ENCODE measurements around the gene MYO1D.

MYO1D gene

GRCh38 chr17:32859857-32860525 lies 16.9 kb downstream of the MYO1D start:
- no peak for DNase-seq (ENCODE audit: low read depth)
- no peak overlapping the region for H3K4me3 ChIP-seq (ENCODE audit: low read depth, low read length)
- TF ChIP-seq, protein P1, sequence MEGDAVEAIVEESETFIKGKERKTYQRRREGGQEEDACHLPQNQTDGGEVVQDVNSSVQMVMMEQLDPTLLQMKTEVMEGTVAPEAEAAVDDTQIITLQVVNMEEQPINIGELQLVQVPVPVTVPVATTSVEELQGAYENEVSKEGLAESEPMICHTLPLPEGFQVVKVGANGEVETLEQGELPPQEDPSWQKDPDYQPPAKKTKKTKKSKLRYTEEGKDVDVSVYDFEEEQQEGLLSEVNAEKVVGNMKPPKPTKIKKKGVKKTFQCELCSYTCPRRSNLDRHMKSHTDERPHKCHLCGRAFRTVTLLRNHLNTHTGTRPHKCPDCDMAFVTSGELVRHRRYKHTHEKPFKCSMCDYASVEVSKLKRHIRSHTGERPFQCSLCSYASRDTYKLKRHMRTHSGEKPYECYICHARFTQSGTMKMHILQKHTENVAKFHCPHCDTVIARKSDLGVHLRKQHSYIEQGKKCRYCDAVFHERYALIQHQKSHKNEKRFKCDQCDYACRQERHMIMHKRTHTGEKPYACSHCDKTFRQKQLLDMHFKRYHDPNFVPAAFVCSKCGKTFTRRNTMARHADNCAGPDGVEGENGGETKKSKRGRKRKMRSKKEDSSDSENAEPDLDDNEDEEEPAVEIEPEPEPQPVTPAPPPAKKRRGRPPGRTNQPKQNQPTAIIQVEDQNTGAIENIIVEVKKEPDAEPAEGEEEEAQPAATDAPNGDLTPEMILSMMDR (IDR thresholded peaks at IDR 0.05; ENCODE audit: low read depth, low read length, missing control alignments) = no peak

- TF ChIP-seq, protein P1 (IDR thresholded peaks at IDR 0.05; ENCODE audit: low read depth, low read length, missing control alignments) = no peak
- DNase-seq (ENCODE audit: low read depth) = no peak
- H3K4me3 ChIP-seq (ENCODE audit: low read depth, low read length) = no peak overlapping the region
Observed at GRCh38 chr17:32855620-32856019, 21.3 kb downstream of the MYO1D start.

- TF ChIP-seq, protein P1 (IDR thresholded peaks at IDR 0.05; ENCODE audit: low read depth, low read length, missing control alignments) = peak; percentile 14
- H3K4me3 ChIP-seq (ENCODE audit: low read depth, low read length) = no peak overlapping the region
- no peak for DNase-seq (ENCODE audit: low read depth)
Observed at GRCh38 chr17:32854832-32855389, 22.0 kb downstream of the MYO1D start.

GRCh38 chr17:32854207-32854606 lies 22.7 kb downstream of the MYO1D start:
- H3K4me3 ChIP-seq (ENCODE audit: low read depth, low read length) = no peak overlapping the region
- TF ChIP-seq, protein P1 (IDR thresholded peaks at IDR 0.05; ENCODE audit: low read depth, low read length, missing control alignments) = no peak
- no peak for DNase-seq (ENCODE audit: low read depth)

DNA sequence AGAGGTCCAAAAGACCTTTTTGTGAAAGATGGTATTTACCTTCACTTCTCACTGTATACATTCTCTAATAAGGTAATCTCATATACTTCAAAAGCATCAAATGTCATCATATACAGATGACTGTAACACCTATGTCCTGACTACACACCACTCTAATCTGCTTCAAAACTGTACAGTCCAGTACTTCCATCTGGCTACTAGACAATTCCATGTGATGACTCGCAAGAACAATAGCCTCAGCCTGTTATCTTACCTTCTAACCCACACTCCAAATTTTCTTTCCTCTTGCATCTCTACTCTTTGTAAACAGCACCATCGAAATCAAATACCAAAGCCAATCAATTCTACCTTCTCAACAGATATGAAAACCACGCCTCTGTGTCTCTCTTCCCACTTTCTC lies 24.1 kb downstream of the MYO1D start:
- H3K4me3 ChIP-seq (ENCODE audit: low read depth, low read length) = no peak overlapping the region
- no peak for DNase-seq (ENCODE audit: low read depth)

GRCh38 chr17:32849879-32850278 lies 27.0 kb downstream of the MYO1D start:
- H3K4me3 ChIP-seq (ENCODE audit: low read depth, low read length) = no peak overlapping the region
- TF ChIP-seq, protein P1 (IDR thresholded peaks at IDR 0.05; ENCODE audit: low read depth, low read length, missing control alignments) = no peak
- no peak for DNase-seq (ENCODE audit: low read depth)

More for the DNA sequence above, 24.1 kb downstream of the MYO1D start:
- TF ChIP-seq, protein P1 (IDR thresholded peaks at IDR 0.05; ENCODE audit: low read depth, low read length, missing control alignments) = no peak

GRCh38 chr17:32847977-32848376 lies 28.9 kb downstream of the MYO1D start:
- TF ChIP-seq, protein P1 (IDR thresholded peaks at IDR 0.05; ENCODE audit: low read depth, low read length, missing control alignments) = no peak
- H3K4me3 ChIP-seq (ENCODE audit: low read depth, low read length) = no peak overlapping the region
- DNase-seq (ENCODE audit: low read depth) = no peak

All from GM12864 (cell line).